GM13976 (cell line): ENCODE measurements around the gene MYL7.

ENCODE experiments used
- DNase-seq: peaks from one replicate; pipeline ENCODE4 v3.0.0; 2012; ENCODE audit warnings: low spot score
- in situ Hi-C: fragments of 300-500 bp; cut with MboI; formaldehyde crosslinking; loops from one replicate; pipeline ENCODE4 v1.12.0; 2022; ENCODE audit warnings: low sequenced_read_pairs, mixed read lengths, inconsistent platforms; ENCODE audit not compliant: unreplicated experiment
- TF ChIP-seq, protein P1 (sequence below): IDR thresholded peaks from 2 replicates; pipeline ENCODE4 v1.5.1; 2012; ENCODE audit warnings: borderline replicate concordance, mild to moderate bottlenecking; ENCODE audit not compliant: insufficient read depth; ENCODE audit errors: extremely low read depth, missing control alignments, control extremely low read depth

MYL7 gene

DNA sequence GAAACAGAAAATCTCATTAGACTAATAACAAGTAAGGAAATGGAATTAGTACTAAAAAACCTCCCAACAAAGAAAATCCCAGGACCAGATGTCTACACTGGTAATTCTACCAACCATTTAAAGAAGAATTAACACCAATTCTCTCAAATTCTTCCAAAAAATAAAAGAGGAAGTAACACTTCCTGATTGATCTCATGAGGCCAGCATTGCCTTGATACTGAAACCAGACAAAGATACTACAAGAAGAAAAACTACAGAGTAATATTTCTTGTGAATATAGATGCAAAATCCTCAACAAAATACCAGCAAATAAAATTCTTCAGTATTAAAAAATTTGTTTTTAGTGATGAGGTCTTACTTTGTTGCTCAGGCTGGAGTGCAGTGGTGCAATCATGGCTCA is 26.8 kb upstream of the MYL7 start:
- in situ Hi-C loops, result no loop called here
- DNase-seq, result no peak
- TF ChIP-seq, protein P1, sequence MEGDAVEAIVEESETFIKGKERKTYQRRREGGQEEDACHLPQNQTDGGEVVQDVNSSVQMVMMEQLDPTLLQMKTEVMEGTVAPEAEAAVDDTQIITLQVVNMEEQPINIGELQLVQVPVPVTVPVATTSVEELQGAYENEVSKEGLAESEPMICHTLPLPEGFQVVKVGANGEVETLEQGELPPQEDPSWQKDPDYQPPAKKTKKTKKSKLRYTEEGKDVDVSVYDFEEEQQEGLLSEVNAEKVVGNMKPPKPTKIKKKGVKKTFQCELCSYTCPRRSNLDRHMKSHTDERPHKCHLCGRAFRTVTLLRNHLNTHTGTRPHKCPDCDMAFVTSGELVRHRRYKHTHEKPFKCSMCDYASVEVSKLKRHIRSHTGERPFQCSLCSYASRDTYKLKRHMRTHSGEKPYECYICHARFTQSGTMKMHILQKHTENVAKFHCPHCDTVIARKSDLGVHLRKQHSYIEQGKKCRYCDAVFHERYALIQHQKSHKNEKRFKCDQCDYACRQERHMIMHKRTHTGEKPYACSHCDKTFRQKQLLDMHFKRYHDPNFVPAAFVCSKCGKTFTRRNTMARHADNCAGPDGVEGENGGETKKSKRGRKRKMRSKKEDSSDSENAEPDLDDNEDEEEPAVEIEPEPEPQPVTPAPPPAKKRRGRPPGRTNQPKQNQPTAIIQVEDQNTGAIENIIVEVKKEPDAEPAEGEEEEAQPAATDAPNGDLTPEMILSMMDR, result no peak

DNA sequence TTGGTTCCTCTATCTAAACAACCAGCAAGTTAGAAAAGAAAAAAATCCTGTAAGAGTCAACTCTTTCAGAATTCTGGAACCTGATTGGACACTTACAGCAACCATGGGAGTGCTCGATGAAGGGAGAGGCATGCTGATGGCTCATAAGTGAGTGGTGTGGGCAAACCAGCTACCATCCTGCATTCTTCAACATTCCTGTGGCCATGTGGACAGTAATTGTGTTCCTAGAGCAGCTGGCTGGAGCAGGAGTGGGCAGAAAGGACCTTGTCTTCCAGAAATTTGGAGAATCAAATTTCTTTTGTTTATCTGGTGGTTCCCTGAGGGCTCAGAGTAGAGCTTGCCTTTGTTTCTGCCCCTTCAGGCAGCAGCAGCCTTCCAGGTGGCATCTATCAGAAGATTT is 22.5 kb upstream of the MYL7 start:
- TF ChIP-seq, protein P1, result no peak
- in situ Hi-C loops, result no loop called here
- no peak for DNase-seq

DNA sequence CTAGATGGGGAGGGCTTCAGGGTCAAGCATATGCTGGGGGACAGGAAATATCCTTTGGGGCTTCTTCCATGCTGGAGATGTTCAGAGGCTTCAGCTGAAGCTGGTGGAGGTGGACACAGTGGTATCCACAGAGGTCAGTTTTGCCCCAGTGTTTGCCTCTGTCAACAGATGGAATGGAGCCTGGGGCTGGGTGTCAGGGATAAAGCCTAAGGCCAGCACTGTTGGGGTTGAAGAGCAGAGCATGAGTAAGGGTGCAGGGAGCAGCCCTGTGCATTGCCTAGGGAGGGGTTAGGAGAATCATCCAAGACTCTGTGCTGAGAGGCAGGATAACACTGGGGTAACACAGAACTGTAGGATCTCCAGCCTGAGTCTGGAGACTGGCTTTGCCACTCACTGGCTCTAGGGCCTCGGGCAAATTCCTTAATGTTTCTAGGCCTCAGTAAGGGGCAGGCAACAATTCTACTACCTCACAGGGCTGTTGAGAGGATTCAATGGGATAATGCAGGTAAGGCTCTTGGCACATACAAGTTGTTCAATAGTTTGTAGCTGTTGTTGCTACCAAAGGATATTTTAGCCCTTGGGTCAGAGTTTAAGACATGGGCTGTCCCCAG is 21.8 kb upstream of the MYL7 start:
- TF ChIP-seq, protein P1, result no peak
- in situ Hi-C loops, result no loop called here
- DNase-seq, result no peak

DNA sequence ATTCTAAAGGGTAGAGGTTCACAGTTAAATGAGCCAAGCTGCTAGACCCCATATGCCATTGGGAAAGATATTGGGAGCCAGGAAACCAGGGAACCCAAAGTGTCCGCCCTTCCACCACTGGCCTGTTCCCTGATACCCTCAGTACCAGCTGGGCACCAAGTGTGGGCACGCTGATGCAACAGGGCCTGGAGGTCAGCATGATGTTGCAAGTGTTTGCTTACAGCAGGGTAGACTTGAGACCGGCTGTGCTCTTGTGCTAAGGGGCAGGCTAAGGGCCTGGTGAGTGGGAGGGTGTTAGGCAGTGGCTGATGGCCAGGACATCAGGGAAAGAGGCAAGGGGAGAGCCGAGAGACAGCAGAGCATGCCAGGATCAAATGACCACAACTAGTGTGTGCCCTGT is 21.0 kb upstream of the MYL7 start:
- no peak for DNase-seq
- TF ChIP-seq, protein P1, result no peak
- in situ Hi-C loops, result no loop called here

DNA sequence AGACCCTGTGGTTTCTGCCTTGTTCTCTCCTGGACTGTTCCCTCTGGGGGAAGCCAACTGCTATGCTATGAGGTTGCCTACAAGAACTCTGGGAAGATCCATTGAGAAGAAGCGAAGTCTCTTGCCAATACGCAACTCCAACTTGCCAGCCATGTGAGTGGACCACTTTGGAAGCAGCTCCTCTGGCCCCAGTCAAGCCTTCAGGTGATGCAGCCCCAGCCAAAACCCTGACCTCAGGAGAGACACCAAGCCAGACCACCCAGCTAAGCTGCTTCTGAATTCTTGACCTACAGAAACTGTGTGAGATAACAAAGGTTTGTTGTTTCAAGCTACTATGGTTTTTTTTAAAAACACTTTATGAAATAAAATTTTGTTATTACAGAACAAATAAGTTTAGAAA is 20.2 kb upstream of the MYL7 start:
- TF ChIP-seq, protein P1, result no peak
- DNase-seq, result no peak
- in situ Hi-C loops, result no loop called here

DNA sequence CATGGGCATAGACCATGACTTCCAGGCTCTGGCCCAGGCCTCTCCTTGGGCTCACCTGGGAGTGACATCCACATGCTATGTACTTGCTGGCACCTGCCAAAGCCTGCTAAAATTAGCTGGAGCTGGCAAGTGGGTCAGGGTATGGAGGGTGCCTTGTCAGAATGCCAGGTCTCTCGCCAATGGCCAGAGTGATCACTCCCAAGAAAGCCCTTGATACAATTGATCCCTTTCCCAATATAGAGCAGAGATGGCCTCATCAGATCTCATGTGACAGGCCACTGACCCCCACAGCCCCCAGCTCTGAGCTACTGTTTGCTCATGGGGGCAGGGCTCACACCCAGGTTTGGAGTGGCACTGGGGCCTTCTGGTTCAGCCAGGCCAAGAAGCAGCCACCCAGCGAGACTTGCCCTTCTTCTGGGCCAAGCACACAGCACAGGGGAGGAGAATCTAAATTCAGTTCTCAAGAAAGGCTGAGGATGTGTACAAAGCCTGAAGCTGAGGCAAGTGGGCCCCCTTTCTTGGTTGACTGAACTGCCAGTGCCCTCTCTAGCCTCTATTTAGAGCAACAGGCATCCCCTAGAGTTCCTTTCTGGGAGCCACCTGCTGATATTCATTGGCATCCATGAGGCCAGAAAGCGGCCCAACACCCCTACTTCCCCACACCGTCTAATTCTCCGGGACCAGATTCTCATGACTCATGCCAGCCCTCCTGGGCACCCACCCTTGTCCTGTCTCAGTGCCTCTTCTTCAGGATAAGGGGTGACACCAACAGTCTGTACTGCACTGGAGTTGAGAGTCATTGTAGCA is 18.9 kb upstream of the MYL7 start:
- in situ Hi-C loops, result no loop called here
- DNase-seq, result no peak
- TF ChIP-seq, protein P1, result no peak
